H9 (cell line): ENCODE data around the gene HCST. TPM values are rescaled to one million over a fixed set of nuclear protein-coding genes. Genes with fewer than 3 reads are reported as not detected.

Source experiments
- DNase-seq: peaks from one replicate; pipeline ENCODE4 v3.0.0-alpha.2; 2017
- H2AFZ ChIP-seq: one replicate; pipeline ENCODE4 v1.6.1; 2013; ENCODE audit warnings: mild to moderate bottlenecking, low read length, control low read depth, moderate library complexity
- H2AK5ac ChIP-seq: 2 replicates; pipeline ENCODE4 v1.6.1; 2013; ENCODE audit warnings: low read length, control low read depth, mixed read lengths; ENCODE audit not compliant: insufficient read length
- H2BK120ac ChIP-seq: one replicate; pipeline ENCODE4 v1.6.1; 2013; ENCODE audit warnings: low read depth, mild to moderate bottlenecking, low read length, control low read depth, inconsistent platforms; ENCODE audit not compliant: poor library complexity, severe bottlenecking
- H2BK12ac ChIP-seq: 2 replicates; pipeline ENCODE4 v1.6.1; 2013; ENCODE audit warnings: low read length, control low read depth, mixed read lengths, low read depth; ENCODE audit not compliant: insufficient read length
- H2BK15ac ChIP-seq: 2 replicates; pipeline ENCODE4 v1.6.1; 2013; ENCODE audit warnings: low read depth, low read length, control low read depth
- H2BK20ac ChIP-seq: one replicate; pipeline ENCODE4 v1.6.1; 2013; ENCODE audit warnings: low read depth, mild to moderate bottlenecking, low read length, control low read depth, inconsistent platforms; ENCODE audit not compliant: poor library complexity, severe bottlenecking
- H2BK5ac ChIP-seq: 2 replicates; pipeline ENCODE4 v1.6.1; 2013; ENCODE audit warnings: low read length, control low read depth, mixed read lengths; ENCODE audit not compliant: insufficient read length
- H3K14ac ChIP-seq: 2 replicates; pipeline ENCODE4 v1.6.1; 2013; ENCODE audit warnings: low read length, control low read depth; ENCODE audit not compliant: insufficient read depth
- H3K18ac ChIP-seq: 2 replicates; pipeline ENCODE4 v1.6.1; 2013; ENCODE audit warnings: low read depth, mild to moderate bottlenecking, mixed read lengths, low read length, control low read depth; ENCODE audit not compliant: insufficient read length
- H3K23ac ChIP-seq: 2 replicates; pipeline ENCODE4 v1.6.1; 2013; ENCODE audit warnings: low read length, control low read depth, mixed read lengths, low read depth; ENCODE audit not compliant: insufficient read length
- H3K23me2 ChIP-seq: 2 replicates; pipeline ENCODE4 v1.6.1; 2013; ENCODE audit warnings: low read depth, mild to moderate bottlenecking, mixed read lengths, low read length, control low read depth; ENCODE audit not compliant: insufficient read length, poor library complexity, severe bottlenecking
- H3K27ac ChIP-seq: 2 replicates; pipeline ENCODE4 v1.5.1; 2013; ENCODE audit warnings: low read length, control low read depth, mixed read lengths, low read depth; ENCODE audit not compliant: insufficient read length
- H3K27me3 ChIP-seq: 2 replicates; pipeline ENCODE4 v1.6.1; 2013; ENCODE audit warnings: low read length, control low read depth, inconsistent platforms; ENCODE audit not compliant: insufficient read depth
- H3K4ac ChIP-seq: 2 replicates; pipeline ENCODE4 v1.6.1; 2013; ENCODE audit warnings: low read depth, mild to moderate bottlenecking, control low read depth, inconsistent platforms, low read length, moderate library complexity
- H3K4me1 ChIP-seq: 2 replicates; pipeline ENCODE4 v1.6.1; 2013; ENCODE audit warnings: low read length, control low read depth, inconsistent platforms; ENCODE audit not compliant: insufficient read depth
- H3K4me2 ChIP-seq: 2 replicates; pipeline ENCODE4 v1.6.1; 2013; ENCODE audit warnings: low read length, control low read depth, mixed read lengths; ENCODE audit not compliant: insufficient read length, insufficient read depth
- H3K56ac ChIP-seq: 2 replicates; pipeline ENCODE4 v1.6.1; 2013; ENCODE audit warnings: low read depth, mild to moderate bottlenecking, mixed read lengths, low read length, control low read depth; ENCODE audit not compliant: insufficient read length
- H3K79me1 ChIP-seq: 2 replicates; pipeline ENCODE4 v1.6.1; 2013; ENCODE audit warnings: low read depth, mild to moderate bottlenecking, moderate library complexity, low read length, control low read depth, inconsistent platforms; ENCODE audit not compliant: insufficient read depth, poor library complexity, severe bottlenecking
- H3K79me2 ChIP-seq: 2 replicates; pipeline ENCODE4 v1.6.1; 2013; ENCODE audit warnings: low read length, control low read depth, inconsistent platforms; ENCODE audit not compliant: insufficient read depth
- H3K9ac ChIP-seq: 2 replicates; pipeline ENCODE4 v1.6.1; 2013; ENCODE audit warnings: low read length, control low read depth, mixed read lengths; ENCODE audit not compliant: insufficient read length; ENCODE audit errors: extremely low read depth
- H3K9me3 ChIP-seq: one replicate; pipeline ENCODE4 v1.6.1; 2013; ENCODE audit warnings: low read depth, low read length, inconsistent platforms; ENCODE audit not compliant: control insufficient read depth
- H3T11ph ChIP-seq: one replicate; pipeline ENCODE4 v1.6.1; 2013; ENCODE audit warnings: mild to moderate bottlenecking, low read length, control low read depth, inconsistent platforms
- H4K20me1 ChIP-seq: one replicate; pipeline ENCODE4 v1.6.1; 2013; ENCODE audit not compliant: control insufficient read depth, insufficient read length, insufficient read depth
- H4K5ac ChIP-seq: 2 replicates; pipeline ENCODE4 v1.6.1; 2013; ENCODE audit warnings: low read depth, mild to moderate bottlenecking, mixed read lengths, low read length, control low read depth; ENCODE audit not compliant: insufficient read length
- H4K8ac ChIP-seq: replicated peaks from 2 replicates; pipeline ENCODE4 v1.6.1; 2013; ENCODE audit warnings: low read length, control low read depth, mixed read lengths, low read depth; ENCODE audit not compliant: insufficient read length
- H4K91ac ChIP-seq: 2 replicates; pipeline ENCODE4 v1.6.1; 2013; ENCODE audit warnings: low read depth, mild to moderate bottlenecking, moderate library complexity, mixed read lengths, low read length, control low read depth; ENCODE audit not compliant: insufficient read length
- H3K27ac Mint-ChIP-seq, 3 experiments: 2 replicates in 2 of 3; 3 replicates in 1 of 3; pipeline ENCODE4 v1.8.0; 2020 to 2021; ENCODE audit warnings: mixed read lengths in 3 of 3, mild to moderate bottlenecking in 1 of 3, moderate library complexity in 1 of 3
- H3K27me3 Mint-ChIP-seq: 2 replicates; pipeline ENCODE4 v1.8.0; 2021; ENCODE audit warnings: low read depth, mild to moderate bottlenecking, moderate library complexity, mixed read lengths
- H3K36me3 Mint-ChIP-seq, 3 experiments: 2 replicates in 2 of 3; 3 replicates in 1 of 3; pipeline ENCODE4 v1.8.0; 2020 to 2021; ENCODE audit warnings: low read depth in 3 of 3, mixed read lengths in 3 of 3; ENCODE audit not compliant: insufficient read depth in 1 of 3
- H3K4me1 Mint-ChIP-seq, 2 experiments: 2 replicates each; pipeline ENCODE4 v1.8.0; 2020; ENCODE audit warnings: mixed read lengths in 2 of 2
- H3K4me3 Mint-ChIP-seq, 2 experiments: 2 replicates in 1 of 2; 3 replicates in 1 of 2; pipeline ENCODE4 v1.8.0; 2020 to 2021; ENCODE audit warnings: mild to moderate bottlenecking in 2 of 2, mixed read lengths in 2 of 2, moderate library complexity in 1 of 2
- H3K9me3 Mint-ChIP-seq, 2 experiments: 2 replicates in 1 of 2; 3 replicates in 1 of 2; pipeline ENCODE4 v1.8.0; 2020; ENCODE audit warnings: mild to moderate bottlenecking in 2 of 2, mixed read lengths in 2 of 2, moderate library complexity in 1 of 2
- CTCF ChIP-seq: fragments of 200-600 bp; sonication (generic); conservative IDR thresholded peaks from 3 replicates; pipeline ENCODE4 v1.8.0; 2021; ENCODE audit warnings: antibody characterized with exemption, mild to moderate bottlenecking
- WGBS: extraction: QIAGEN DNeasy Blood & Tissue Kit; methylation state at CpG from one replicate; pipeline ENCODE4 v1.1.7; 2013; ENCODE audit warnings: missing lambda C conversion rate, low lambda C conversion rate, mixed read lengths; ENCODE audit not compliant: insufficient read length; ENCODE audit errors: extremely low coverage; 5-methylcytosine and 5-hydroxymethylcytosine counted together
- total RNA-seq: library from RNA; stranded (reverse); gene quantifications from 2 replicates; pipeline ENCODE4 v1.2.1, GENCODE V29; 2021

Gene HCST
- total RNA-seq, 1 experiment from 2014 or later, result 0.68 TPM

DNA sequence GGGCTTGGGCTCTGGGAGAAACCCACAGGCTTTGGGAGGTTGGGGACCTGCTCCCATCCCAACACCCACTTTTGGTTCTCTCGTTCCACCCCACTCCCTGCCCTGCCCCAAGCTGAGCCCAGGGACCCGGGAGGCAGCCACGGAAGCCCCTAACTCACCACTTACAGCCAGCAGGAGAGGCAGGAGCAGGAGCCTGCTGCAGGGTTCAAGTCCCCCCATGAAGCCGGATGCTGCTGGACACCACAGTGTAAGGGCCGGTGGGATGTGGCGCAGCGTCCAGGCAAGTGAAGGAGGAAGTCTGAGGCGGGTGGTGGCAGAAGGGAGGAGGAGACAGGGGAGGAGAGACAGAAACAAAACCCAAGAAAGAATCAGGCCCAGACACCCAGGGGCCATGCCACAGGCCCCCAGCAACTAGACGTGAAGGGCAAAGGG lies 5.7 kb downstream of the HCST start, which contains the start of gene TYROBP:
TSS of gene TYROBP (minus strand) at position 286 of the 432 bp plus-strand sequence. CDS start at position 219, 67 bp downstream.
- no peak within 1 kb of the TSS for H2BK15ac ChIP-seq
- H3K9me3 ChIP-seq, result no peaks in the 10 kb centered on the region
- H4K91ac ChIP-seq, result no peak within 1 kb of the TSS
- H4K8ac ChIP-seq, result no peak within 1 kb of the TSS
- no peak for TF ChIP-seq CTCF
- peaks cover 2% of the 10 kb centered on the region; the same call in 1 of the 2 replicates for H3K4me1 ChIP-seq
- no peak within 1 kb of the TSS for H3K18ac ChIP-seq
- H3K4me1 Mint-ChIP-seq, result peaks cover 10 to 32% of the 10 kb centered on the region in 2 experiments
- H3K27ac ChIP-seq, result no peak within 1 kb of the TSS
- H3K4me3 Mint-ChIP-seq, result peak within 1 kb of the TSS in 1 of 2 experiments; percentile 8; a peak in 2 of 5 replicates
- no peak within 1 kb of the TSS for H3K4ac ChIP-seq
- H3K56ac ChIP-seq, result no peak within 1 kb of the TSS
- no peak within 1 kb of the TSS for H2AK5ac ChIP-seq
- peaks cover 5% of the 10 kb centered on the region for H3K23me2 ChIP-seq
- H3K27ac Mint-ChIP-seq, result peak within 1 kb of the TSS in 2 of 3 experiments; percentile 42 to 75; a peak in 2 of 7 replicates
- H3K4me2 ChIP-seq, result no peak within 1 kb of the TSS
- no CpG with 5 or more reads among the region's 9 CpGs for WGBS
- no peak within 1 kb of the TSS for H2AFZ ChIP-seq
- H3K79me2 ChIP-seq, result no peaks in the 10 kb centered on the region
- no peak within 1 kb of the TSS for H4K5ac ChIP-seq
- no peaks in the 10 kb centered on the region for H4K20me1 ChIP-seq
- H3K27me3 ChIP-seq, result no peaks in the 10 kb centered on the region
- no peaks in the 10 kb centered on the region for H3K36me3 Mint-ChIP-seq
- H3K79me1 ChIP-seq, result no peaks in the 10 kb centered on the region
- H3T11ph ChIP-seq, result no peak within 1 kb of the TSS
- no peak within 1 kb of the TSS for H3K23ac ChIP-seq
- H2BK20ac ChIP-seq, result no peak within 1 kb of the TSS
- H2BK5ac ChIP-seq, result no peak within 1 kb of the TSS
- H3K9ac ChIP-seq, result no peak within 1 kb of the TSS
- H3K27me3 Mint-ChIP-seq, result peaks cover 6% of the 10 kb centered on the region
- H2BK12ac ChIP-seq, result no peak within 1 kb of the TSS
- H2BK120ac ChIP-seq, result no peak within 1 kb of the TSS
- no peak for DNase-seq
- H3K14ac ChIP-seq, result no peak within 1 kb of the TSS
- H3K9me3 Mint-ChIP-seq, result no peaks in the 10 kb centered on the region; a peak in 1 of 5 replicates
